CD4-positive, CD25-positive, alpha-beta regulatory T cell (primary cell): ENCODE results near the gene KSR1. TPM values are rescaled to one million over a fixed set of nuclear protein-coding genes. Genes with fewer than 3 reads are reported as not detected.
A peak's percentile ranks its signal among the peaks of the same experiment; 100 is the strongest.
"Not testable (repeated sequence)": the region's sequence is repeated elsewhere in the genome, so short reads cannot be mapped to it uniquely, and the experiment has no call there.

ENCODE experiments used
- ATAC-seq, 2 donors: fragments of 150-1000 bp; cut with Tn5 transposase; one replicate each; pipeline ENCODE4 v1.10.0; 2021; ENCODE audit warnings: low read depth in 2 of 2, moderate number of reproducible peaks in 2 of 2, moderate library complexity in 1 of 2
- DNase-seq, 3 donors: peaks; one replicate each; pipeline versions ENCODE4 v3.0.0 to v3.0.0-alpha.2; 2012 to 2022; ENCODE audit warnings: mixed read lengths in 1 of 3
- H3K27ac ChIP-seq: one replicate; pipeline ENCODE4 v1.7.0; 2013; ENCODE audit warnings: mild to moderate bottlenecking, low read length; ENCODE audit not compliant: insufficient read depth, poor library complexity, severe bottlenecking
- H3K27me3 ChIP-seq: one replicate; pipeline ENCODE4 v1.7.0; 2013; ENCODE audit warnings: low read length; ENCODE audit not compliant: control insufficient read depth, insufficient read depth
- H3K36me3 ChIP-seq: one replicate; pipeline ENCODE4 v1.7.0; 2013; ENCODE audit warnings: mild to moderate bottlenecking, low read length, moderate library complexity; ENCODE audit not compliant: control insufficient read depth, insufficient read depth
- H3K4me1 ChIP-seq: 2 replicates; pipeline ENCODE4 v1.7.0; 2013; ENCODE audit warnings: mild to moderate bottlenecking, low read length; ENCODE audit not compliant: insufficient read depth, control insufficient read depth, poor library complexity, severe bottlenecking
- H3K4me3 ChIP-seq: one replicate; pipeline ENCODE4 v1.7.0; 2013; ENCODE audit warnings: low read depth, mild to moderate bottlenecking, low read length, moderate library complexity
- H3K9me3 ChIP-seq, 2 experiments: 1 replicate in 1 of 2; 2 replicates in 1 of 2; pipeline ENCODE4 v1.7.0; 2013; ENCODE audit warnings: low read length in 2 of 2, mild to moderate bottlenecking in 1 of 2, moderate library complexity in 1 of 2; ENCODE audit not compliant: control insufficient read depth in 2 of 2
- H3K27ac Mint-ChIP-seq, 3 donors: one replicate each; pipeline ENCODE4 v1.8.0; 2020 to 2022; ENCODE audit warnings: mild to moderate bottlenecking in 3 of 3, mixed read lengths in 3 of 3, moderate library complexity in 2 of 3
- H3K27me3 Mint-ChIP-seq: one replicate; pipeline ENCODE4 v1.8.0; 2022; ENCODE audit warnings: mild to moderate bottlenecking, mixed read lengths
- H3K36me3 Mint-ChIP-seq: one replicate; pipeline ENCODE4 v1.8.0; 2020; ENCODE audit warnings: mixed read lengths
- H3K4me1 Mint-ChIP-seq, 4 donors: one replicate each; pipeline ENCODE4 v1.8.0; 2020 to 2022; ENCODE audit warnings: mixed read lengths in 4 of 4, mild to moderate bottlenecking in 1 of 4
- H3K4me3 Mint-ChIP-seq, 4 donors: one replicate each; pipeline ENCODE4 v1.8.0; 2020 to 2022; ENCODE audit warnings: mild to moderate bottlenecking in 4 of 4, mixed read lengths in 4 of 4, moderate library complexity in 3 of 4
- H3K9me3 Mint-ChIP-seq, 7 donors: one replicate each; pipeline ENCODE4 v1.8.0; 2020 to 2022; ENCODE audit warnings: mixed read lengths in 7 of 7, mild to moderate bottlenecking in 3 of 7, moderate library complexity in 2 of 7
- polyA plus RNA-seq, 4 donors: library from polyadenylated mRNA; unstranded; fragments of 300-500 nt; fragmentation: Illumina TruSeq; gene quantifications; one replicate each; pipeline ENCODE4 v1.2.3, GENCODE V29; 2021
- total RNA-seq: library from RNA; stranded (reverse); gene quantifications from one replicate; pipeline ENCODE4 v1.2.3, GENCODE V29; 2022

KSR1 gene
- total and polyA plus RNA-seq, 5 donors from 2014 or later = 1.2 to 69.5 (median 1.7) TPM

GRCh38 chr17:27427166-27427862 lies 28.9 kb upstream of the KSR1 start:
- H3K4me3 Mint-ChIP-seq, H3K27me3 Mint-ChIP-seq, H3K9me3 Mint-ChIP-seq, H3K27ac ChIP-seq, H3K36me3 Mint-ChIP-seq, DNase-seq, H3K4me3 ChIP-seq, H3K27ac Mint-ChIP-seq, ATAC-seq, H3K27me3 ChIP-seq, H3K36me3 ChIP-seq, H3K4me1 ChIP-seq, H3K4me1 Mint-ChIP-seq, H3K9me3 ChIP-seq: not testable (repeated sequence)

DNA sequence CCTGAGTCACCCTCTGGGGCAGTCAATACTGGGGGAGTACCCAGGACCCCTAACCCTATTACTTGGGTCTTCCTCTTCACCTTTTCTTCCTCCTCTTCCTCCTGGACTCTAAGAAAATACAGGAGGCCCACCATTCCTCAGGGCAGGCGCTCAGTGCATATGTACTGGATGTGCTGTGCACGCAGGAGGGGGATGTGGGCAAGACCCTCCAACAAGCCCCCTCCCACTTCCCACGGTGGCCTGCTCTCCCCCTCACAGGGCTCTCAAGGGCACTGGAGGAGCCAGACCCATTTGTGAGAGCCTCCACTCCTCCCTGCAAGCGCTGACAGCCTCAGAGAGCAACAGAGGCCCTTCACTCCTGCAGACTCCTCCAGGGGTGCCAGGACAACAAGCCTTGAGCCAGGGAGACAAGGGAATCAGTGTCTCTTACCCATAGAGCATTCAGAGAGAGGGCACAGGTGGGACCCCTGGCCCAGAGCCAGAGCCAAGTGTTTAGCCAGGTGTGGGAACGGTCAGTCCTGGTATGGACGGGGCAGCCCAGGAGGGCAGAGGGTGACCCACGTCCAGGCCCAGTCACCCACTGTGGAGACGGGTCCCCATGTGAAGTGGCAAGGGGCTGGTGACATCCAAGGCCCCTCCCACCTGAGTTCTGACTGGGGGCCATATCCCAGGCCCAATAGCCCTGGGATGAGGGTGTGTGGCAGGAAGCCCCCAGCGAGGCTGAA lies 27.3 kb upstream of the KSR1 start:
- H3K27ac Mint-ChIP-seq = peak overlapping the region in 1 of 3 donors; percentile 69
- no peak overlapping the region for H3K4me3 ChIP-seq
- H3K9me3 ChIP-seq = no peaks in the 10 kb centered on the region
- H3K4me1 Mint-ChIP-seq = no peaks in the 10 kb centered on the region
- H3K36me3 ChIP-seq = no peaks in the 10 kb centered on the region
- DNase-seq (no peak), ATAC-seq (no peak)
- H3K4me1 ChIP-seq = no peaks in the 10 kb centered on the region
- no peaks in the 10 kb centered on the region for H3K27me3 ChIP-seq
- no peak overlapping the region for H3K4me3 Mint-ChIP-seq
- H3K27ac ChIP-seq = no peak overlapping the region
- no peaks in the 10 kb centered on the region for H3K36me3 Mint-ChIP-seq
- H3K9me3 Mint-ChIP-seq = peaks cover 0 to 2% (median 0%) of the 10 kb centered on the region in 7 donors
- no peaks in the 10 kb centered on the region for H3K27me3 Mint-ChIP-seq

- H3K27ac Mint-ChIP-seq = no peak overlapping the region
- H3K36me3 Mint-ChIP-seq = no peaks in the 10 kb centered on the region
- Histone ChIP-seq H3K4me3 (no peak overlapping the region), H3K4me1 (no peaks in the 10 kb centered on the region), H3K36me3 (no peaks in the 10 kb centered on the region), H3K27me3 (no peaks in the 10 kb centered on the region), H3K27ac (no peak overlapping the region), H3K9me3 (no peaks in the 10 kb centered on the region)
- H3K4me1 Mint-ChIP-seq = no peaks in the 10 kb centered on the region
- DNase-seq (no peak), ATAC-seq (no peak)
- H3K27me3 Mint-ChIP-seq = no peaks in the 10 kb centered on the region
- peaks cover 0 to 2% (median 0%) of the 10 kb centered on the region in 7 donors for H3K9me3 Mint-ChIP-seq
- no peak overlapping the region for H3K4me3 Mint-ChIP-seq
Measured at GRCh38 chr17:27429666-27430382, 26.4 kb upstream of the KSR1 start.

DNA sequence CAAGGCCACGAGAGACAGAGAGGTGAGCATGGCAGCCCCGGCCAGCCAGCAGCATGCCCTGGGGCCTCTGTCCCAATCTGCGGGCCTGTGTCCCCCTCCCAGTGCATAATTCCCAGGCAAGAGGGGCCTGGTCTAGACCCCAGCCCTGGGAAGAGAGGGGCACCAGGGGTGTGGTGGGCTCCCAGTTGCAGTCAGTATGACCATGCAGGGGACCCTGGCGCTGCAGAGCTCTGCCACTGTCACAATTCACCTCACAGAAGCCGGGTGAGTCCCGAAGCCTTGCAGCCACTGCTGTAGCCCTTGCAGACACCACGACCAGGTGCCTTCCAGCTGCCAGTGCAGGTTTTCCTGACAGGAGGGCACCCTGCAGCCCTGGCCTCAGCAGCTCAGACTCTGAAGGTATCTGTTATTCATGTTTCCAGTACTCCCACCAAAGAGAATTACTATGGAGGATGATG lies 25.8 kb upstream of the KSR1 start:
- peaks cover 0 to 2% (median 0%) of the 10 kb centered on the region in 7 donors for H3K9me3 Mint-ChIP-seq
- H3K4me1 ChIP-seq = no peaks in the 10 kb centered on the region
- no peak for DNase-seq
- no peaks in the 10 kb centered on the region for H3K4me1 Mint-ChIP-seq
- no peaks in the 10 kb centered on the region for H3K36me3 ChIP-seq
- H3K27me3 ChIP-seq = no peaks in the 10 kb centered on the region
- no peak for ATAC-seq
- H3K27me3 Mint-ChIP-seq = no peaks in the 10 kb centered on the region
- H3K4me3 ChIP-seq = no peak overlapping the region
- no peak overlapping the region for H3K27ac Mint-ChIP-seq
- no peak overlapping the region for H3K27ac ChIP-seq
- no peak overlapping the region for H3K4me3 Mint-ChIP-seq
- no peaks in the 10 kb centered on the region for H3K9me3 ChIP-seq
- no peaks in the 10 kb centered on the region for H3K36me3 Mint-ChIP-seq

GRCh38 chr17:27430882-27431491 lies 25.3 kb upstream of the KSR1 start:
- Mint-ChIP-seq H3K27ac (no peak overlapping the region), H3K4me1 (no peaks in the 10 kb centered on the region), H3K4me3 (no peak overlapping the region), H3K36me3 (no peaks in the 10 kb centered on the region), H3K27me3 (no peaks in the 10 kb centered on the region), H3K9me3 (peaks cover 0 to 2% (median 0%) of the 10 kb centered on the region in 7 donors)
- Histone ChIP-seq H3K9me3 (no peaks in the 10 kb centered on the region), H3K4me1 (no peaks in the 10 kb centered on the region), H3K27me3 (no peaks in the 10 kb centered on the region), H3K4me3 (no peak overlapping the region), H3K27ac (no peak overlapping the region), H3K36me3 (no peaks in the 10 kb centered on the region)
- DNase-seq (peak in 1 of 3 donors; percentile 12), ATAC-seq (no peak)

DNA sequence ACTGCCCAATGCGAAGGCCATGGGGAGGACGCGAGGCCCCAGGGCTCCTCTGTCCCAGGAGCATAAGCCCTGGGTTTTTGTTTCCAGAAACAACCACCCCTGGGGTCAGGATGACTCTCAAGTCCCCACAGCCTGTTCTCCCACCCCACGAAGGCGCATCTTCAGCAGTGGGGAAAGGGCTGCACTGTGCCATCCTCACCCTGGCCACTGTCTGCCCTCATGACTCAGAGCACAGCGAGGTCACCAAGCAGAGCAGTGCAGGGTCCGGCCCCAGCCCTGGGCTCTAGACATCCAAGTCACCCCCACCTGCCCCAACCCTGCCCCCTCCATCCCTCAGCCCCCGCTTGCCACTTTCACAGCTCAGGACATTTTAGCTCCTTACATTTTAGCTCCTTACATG lies 22.7 kb upstream of the KSR1 start:
- no peak for ATAC-seq
- H3K36me3 ChIP-seq = no peaks in the 10 kb centered on the region
- no peak for DNase-seq
- Mint-ChIP-seq H3K4me1 (no peaks in the 10 kb centered on the region), H3K27ac (no peak overlapping the region), H3K36me3 (no peaks in the 10 kb centered on the region), H3K27me3 (peaks cover 5% of the 10 kb centered on the region), H3K4me3 (no peak overlapping the region), H3K9me3 (peaks cover 0 to under 1% (median 0%) of the 10 kb centered on the region in 7 donors)
- H3K27ac ChIP-seq = no peak overlapping the region
- no peaks in the 10 kb centered on the region for H3K9me3 ChIP-seq
- H3K27me3 ChIP-seq = no peaks in the 10 kb centered on the region
- H3K4me3 ChIP-seq = no peak overlapping the region
- no peaks in the 10 kb centered on the region for H3K4me1 ChIP-seq

GRCh38 chr17:27435431-27436070 lies 20.7 kb upstream of the KSR1 start:
- H3K36me3 Mint-ChIP-seq, H3K27me3 Mint-ChIP-seq, H3K27me3 ChIP-seq, H3K4me1 Mint-ChIP-seq, ATAC-seq, H3K4me3 ChIP-seq, H3K4me3 Mint-ChIP-seq, H3K27ac ChIP-seq, H3K9me3 Mint-ChIP-seq, H3K36me3 ChIP-seq, H3K9me3 ChIP-seq, H3K27ac Mint-ChIP-seq, DNase-seq, H3K4me1 ChIP-seq: not testable (repeated sequence)
